Measurements from ENCODE around the gene GPC6.

GRCh38 chr13:94259984-94260383 lies 1033.4 kb downstream of the GPC6 start:
- TF ChIP-seq POLR2AphosphoS5 (IDR thresholded peaks at IDR 0.05; ENCODE audit: low read depth, low read length) (no peak), POLR2A (IDR thresholded peaks at IDR 0.05; ENCODE audit: low read depth, low read length) (no peak), TAF1 (IDR thresholded peaks at IDR 0.05; ENCODE audit: borderline replicate concordance, low read depth, low read length) (no peak)
